ENCODE measurements around the gene ADD1. TPM values are rescaled to one million over a fixed set of nuclear protein-coding genes. Genes with fewer than 3 reads are reported as not detected.
A peak's percentile ranks its signal among the peaks of the same experiment; 100 is the strongest.

Gene ADD1
- total RNA-seq, 1 donor from 2014 or later: 276 TPM

GRCh38 chr4:2961811-2962441 is 118.3 kb downstream of the ADD1 start:
- DNase-seq: no peak
- peaks cover 8% of the 10 kb centered on the region for H3K27me3 Mint-ChIP-seq (ENCODE audit: unreplicated experiment)
- peak overlapping the region; percentile 93 for H3K4me3 Mint-ChIP-seq (ENCODE audit: unreplicated experiment)
- peak overlapping the region; percentile 46 for H3K27ac Mint-ChIP-seq (ENCODE audit: unreplicated experiment)
- H3K4me1 Mint-ChIP-seq (ENCODE audit: low read depth, unreplicated experiment): peaks cover 26% of the 10 kb centered on the region
- TF ChIP-seq CTCF (IDR thresholded peaks at IDR 0.05; ENCODE audit: partially characterized antibody, unreplicated experiment): no peak
- H3K36me3 Mint-ChIP-seq (ENCODE audit: unreplicated experiment): no peaks in the 10 kb centered on the region
- H3K9me3 Mint-ChIP-seq (ENCODE audit: unreplicated experiment): peaks cover 12% of the 10 kb centered on the region

- H3K27ac Mint-ChIP-seq (ENCODE audit: unreplicated experiment): peak overlapping the region; percentile 46
- peaks cover 8% of the 10 kb centered on the region for H3K27me3 Mint-ChIP-seq (ENCODE audit: unreplicated experiment)
- peak; percentile 61 for DNase-seq
- H3K9me3 Mint-ChIP-seq (ENCODE audit: unreplicated experiment): peaks cover 12% of the 10 kb centered on the region
- no peaks in the 10 kb centered on the region for H3K36me3 Mint-ChIP-seq (ENCODE audit: unreplicated experiment)
- H3K4me1 Mint-ChIP-seq (ENCODE audit: low read depth, unreplicated experiment): peaks cover 24% of the 10 kb centered on the region
- peak overlapping the region; percentile 93 for H3K4me3 Mint-ChIP-seq (ENCODE audit: unreplicated experiment)
- TF ChIP-seq CTCF (IDR thresholded peaks at IDR 0.05; ENCODE audit: partially characterized antibody, unreplicated experiment): no peak
These were observed 119.0 kb downstream of the ADD1 start for GRCh38 chr4:2962614-2963174.

- peak; percentile 98 for DNase-seq
- Mint-ChIP-seq H3K27ac (ENCODE audit: unreplicated experiment) (peak within 1 kb of the TSS; percentile 95), H3K4me1 (ENCODE audit: low read depth, unreplicated experiment) (peaks cover 22% of the 10 kb centered on the region), H3K9me3 (ENCODE audit: unreplicated experiment) (peaks cover 12% of the 10 kb centered on the region), H3K4me3 (ENCODE audit: unreplicated experiment) (peak within 1 kb of the TSS; percentile 99), H3K27me3 (ENCODE audit: unreplicated experiment) (peaks cover 8% of the 10 kb centered on the region), H3K36me3 (ENCODE audit: unreplicated experiment) (no peaks in the 10 kb centered on the region)
- TF ChIP-seq CTCF (IDR thresholded peaks at IDR 0.05; ENCODE audit: partially characterized antibody, unreplicated experiment): peak; percentile 25
These were observed 119.7 kb downstream of the ADD1 start, which contains the start of the genes GRK4 and NOP14 for GRCh38 chr4:2963175-2963965. GRK4 (plus strand) TSS chr4:2963571; CDS start chr4:2964071, 500 bp downstream. NOP14 (minus strand) TSS chr4:2963406; CDS start chr4:2963319, 87 bp downstream.

GRCh38 chr4:2963966-2964471 is 120.4 kb downstream of the ADD1 start:
- Mint-ChIP-seq H3K4me1 (ENCODE audit: low read depth, unreplicated experiment) (peaks cover 15% of the 10 kb centered on the region), H3K27ac (ENCODE audit: unreplicated experiment) (peak overlapping the region; percentile 95), H3K4me3 (ENCODE audit: unreplicated experiment) (peak overlapping the region; percentile 99), H3K9me3 (ENCODE audit: unreplicated experiment) (peaks cover 12% of the 10 kb centered on the region), H3K36me3 (ENCODE audit: unreplicated experiment) (no peaks in the 10 kb centered on the region), H3K27me3 (ENCODE audit: unreplicated experiment) (peaks cover 8% of the 10 kb centered on the region)
- no peak for DNase-seq
- peak; percentile 5 for TF ChIP-seq CTCF (IDR thresholded peaks at IDR 0.05; ENCODE audit: partially characterized antibody, unreplicated experiment)
